ENCODE results near the gene NNT.

GRCh38 chr5:43664501-43665040, 61.6 kb downstream of the NNT start:
- TF ChIP-seq CTCF (IDR thresholded peaks at IDR 0.05): no peak
- TF ChIP-seq POLR2A (IDR thresholded peaks at IDR 0.05): no peak
